HepG2 (cell line): ENCODE results near the gene GLI3. TPM values are rescaled to one million over a fixed set of nuclear protein-coding genes. Genes with fewer than 3 reads are reported as not detected.

Experiments
- ATAC-seq: fragments of 200-7000 bp; cut with Tn5 transposase; 3 replicates; pipeline ENCODE4 v1.9.1; 2020; ENCODE audit warnings: mild to moderate bottlenecking, moderate library complexity
- BruUV-seq: library from RNA; stranded (reverse); fragments of 400-500 nt; replicated peaks from 2 replicates; lab custom pipeline; 2021; lab: Mats Ljungman, UMichigan
- CTCF ChIA-PET: fragments of 300-600 bp; formaldehyde crosslinking; extraction: SDS; loops from one replicate; lab custom pipeline; 2021; ENCODE audit warnings: low total read pairs, inconsistent platforms, low intra/inter-chr PET ratio; lab: Yijun Ruan, JAX
- POLR2A ChIA-PET: fragments of 350-600 bp; sonication (Branson Sonifier 250); formaldehyde crosslinking; loops from one replicate; lab custom pipeline; 2020; ENCODE audit warnings: antibody characterized with exemption, inconsistent platforms; lab: Yijun Ruan, JAX
- DNase-seq: peaks from one replicate; pipeline ENCODE4 v3.0.0-alpha.2; 2015; ENCODE audit warnings: low spot score
- FAIRE-seq: peaks from 3 replicates; lab custom pipeline; 2011; peaks lifted over from hg19 to GRCh38; lab: Jason Lieb, UNC
- H2AFZ ChIP-seq: one replicate; pipeline ENCODE4 v1.6.1; 2011; ENCODE audit warnings: low read length, inconsistent platforms
- H3K27ac ChIP-seq: fragments of 300-600 bp; 3 replicates; pipeline ENCODE4 v1.8.0; 2011; ENCODE audit warnings: mixed run types, mild to moderate bottlenecking, mixed read lengths, low read length, inconsistent platforms; ENCODE audit not compliant: insufficient read depth; ENCODE audit errors: extremely low read length
- H3K27me3 ChIP-seq, 2 experiments: fragments of 200-600 bp in 1 of 2; 2 replicates in 1 of 2; 3 replicates in 1 of 2; pipeline versions ENCODE4 v1.6.0 to v1.8.0; 2011; ENCODE audit warnings: low read length in 2 of 2, mild to moderate bottlenecking in 2 of 2, moderate library complexity in 2 of 2, inconsistent platforms in 1 of 2; ENCODE audit not compliant: insufficient read depth in 2 of 2, control insufficient read depth in 1 of 2
- H3K36me3 ChIP-seq, 2 experiments: fragments of 200-600 bp in 1 of 2; replicated peaks in 1 of 2; 2 replicates in 1 of 2; 3 replicates in 1 of 2; pipeline versions ENCODE4 v1.5.1 to v1.8.0; 2011; ENCODE audit warnings: low read length in 2 of 2, inconsistent platforms in 1 of 2; ENCODE audit not compliant: insufficient read depth in 2 of 2, control insufficient read depth in 1 of 2
- H3K4me1 ChIP-seq: 2 replicates; pipeline ENCODE4 v1.5.1; 2012; ENCODE audit warnings: low read length, inconsistent platforms; ENCODE audit not compliant: insufficient read depth
- H3K4me2 ChIP-seq: 2 replicates; pipeline ENCODE4 v1.6.0; 2011; ENCODE audit warnings: low read depth, low read length, inconsistent platforms
- H3K4me3 ChIP-seq, 3 experiments: fragments of 200-600 bp in 1 of 3; sonication (generic), shearing (Covaris generic) in 1 of 3; replicated peaks in 1 of 3; 2 replicates each; pipeline ENCODE4 v1.5.1; 2011 to 2016; ENCODE audit warnings: low read length in 3 of 3, inconsistent platforms in 2 of 3, low read depth in 2 of 3, mild to moderate bottlenecking in 2 of 3, control low read depth in 1 of 3, mixed read lengths in 1 of 3; ENCODE audit not compliant: insufficient read depth in 1 of 3
- H3K79me2 ChIP-seq: one replicate; pipeline ENCODE4 v1.6.1; 2011; ENCODE audit warnings: low read length, inconsistent platforms; ENCODE audit not compliant: insufficient read depth
- H3K9ac ChIP-seq: 2 replicates; pipeline ENCODE4 v1.6.0; 2011; ENCODE audit warnings: mild to moderate bottlenecking, low read depth, low read length, inconsistent platforms; ENCODE audit not compliant: insufficient read depth
- H3K9me3 ChIP-seq: 2 replicates; pipeline ENCODE4 v1.5.1; 2012; ENCODE audit warnings: mild to moderate bottlenecking, low read length
- H4K20me1 ChIP-seq: 2 replicates; pipeline ENCODE4 v1.6.0; 2011; ENCODE audit warnings: inconsistent platforms, mild to moderate bottlenecking, low read length, moderate library complexity; ENCODE audit not compliant: insufficient read depth
- BORCS8-MEF2B ChIP-seq: sonication (generic); formaldehyde crosslinking; IDR thresholded peaks from 2 replicates; pipeline ENCODE4 v1.8.0; 2022; ENCODE audit warnings: mild to moderate bottlenecking, missing genetic modification reagents
- DNMT3B ChIP-seq: conservative IDR thresholded peaks from 2 replicates; pipeline ENCODE4 v1.6.1; 2016; ENCODE audit warnings: missing biosample characterization, control low read depth
- ELF3 ChIP-seq: IDR thresholded peaks from 2 replicates; pipeline ENCODE4 v1.6.1; 2016; ENCODE audit warnings: missing genetic modification reagents, missing compliant biosample characterization
- FOXO1 ChIP-seq: sonication (generic); formaldehyde crosslinking; IDR thresholded peaks from 2 replicates; pipeline ENCODE4 v1.4.0; 2020; ENCODE audit warnings: missing genetic modification reagents
- HES4 ChIP-seq: sonication (generic); formaldehyde crosslinking; IDR thresholded peaks from 2 replicates; pipeline ENCODE4 v1.9.0; 2021; ENCODE audit warnings: mild to moderate bottlenecking, missing genetic modification reagents, borderline replicate concordance
- KDM3A ChIP-seq: IDR thresholded peaks from 2 replicates; pipeline ENCODE4 v1.6.1; 2018; ENCODE audit warnings: low read depth, missing compliant biosample characterization
- NFKB2 ChIP-seq: sonication (generic); formaldehyde crosslinking; IDR thresholded peaks from 2 replicates; pipeline ENCODE4 v1.4.0; 2020; ENCODE audit warnings: missing genetic modification reagents, borderline replicate concordance
- REPIN1 ChIP-seq: sonication (generic); formaldehyde crosslinking; IDR thresholded peaks from 2 replicates; pipeline ENCODE4 v1.8.0; 2022; ENCODE audit warnings: missing genetic modification reagents, low read depth, mild to moderate bottlenecking, borderline replicate concordance
- SP2 ChIP-seq: sonication (generic); formaldehyde crosslinking; IDR thresholded peaks from 2 replicates; pipeline ENCODE4 v1.5.1; 2020; ENCODE audit warnings: mild to moderate bottlenecking, missing genetic modification reagents
- TFAP4 ChIP-seq: sonication (generic); IDR thresholded peaks from 2 replicates; pipeline ENCODE4 v1.6.1; 2016; ENCODE audit warnings: low read depth, borderline replicate concordance
- TSC22D2 ChIP-seq: sonication (generic); formaldehyde crosslinking; IDR thresholded peaks from 2 replicates; pipeline ENCODE4 v1.5.1; 2020; ENCODE audit warnings: missing genetic modification reagents, mild to moderate bottlenecking, borderline replicate concordance
- ZNF143 ChIP-seq: sonication (generic); formaldehyde crosslinking; IDR thresholded peaks from 2 replicates; pipeline ENCODE4 v1.4.0; 2020; ENCODE audit warnings: missing genetic modification reagents
- ZNF317 ChIP-seq: sonication (generic); formaldehyde crosslinking; IDR thresholded peaks from 2 replicates; pipeline ENCODE4 v1.5.0; 2020; ENCODE audit warnings: mild to moderate bottlenecking, missing genetic modification reagents
- ZNF441 ChIP-seq: sonication (generic); formaldehyde crosslinking; IDR thresholded peaks from 2 replicates; pipeline ENCODE4 v1.7.0; 2021; ENCODE audit warnings: missing genetic modification reagents, borderline replicate concordance
- ZNF792 ChIP-seq: IDR thresholded peaks from 2 replicates; pipeline ENCODE4 v1.6.1; 2016
- in situ Hi-C: cut with HindIII; loops from 2 replicates; pipeline ENCODE4 v1.10.0; 2017; ENCODE audit warnings: low pct_unique_long_range_greater_than_20kb; ENCODE audit not compliant: extremely low pct_ligation_motif_present
- intact Hi-C: fragments of 100-400 bp; cut with micrococcal nuclease; formaldehyde crosslinking; loops from one replicate; pipeline ENCODE4 v1.10.0; 2022; ENCODE audit not compliant: unreplicated experiment
- polyA plus RNA-seq, 8 experiments: library from polyadenylated mRNA; depleted of rRNA in 3 of 8; stranded (reverse) in 7 of 8; unstranded in 1 of 8; fragments of >200 nt; fragmentation: Illumina TruSeq in 4 of 8; extraction: Trizol in 4 of 8; gene quantifications; 2 replicates each; pipeline versions ENCODE4 v1.2.1 to v1.2.3, GENCODE V29; 2011 to 2016; ENCODE audit warnings: low read depth in 4 of 8, missing spikeins in 1 of 8, mixed read lengths in 1 of 8; ENCODE audit not compliant: insufficient read depth in 1 of 8
- total RNA-seq, 5 experiments: library from RNA; depleted of rRNA; stranded (reverse); fragments of >200 nt; fragmentation: Illumina TruSeq; extraction: Trizol; gene quantifications; 2 replicates each; pipeline ENCODE4 v1.2.3, GENCODE V29; 2016; ENCODE audit warnings: low read depth in 1 of 5
- TF ChIP-seq, protein P1 (sequence below): sonication (generic); formaldehyde crosslinking; IDR thresholded peaks from 2 replicates; pipeline ENCODE4 v1.4.0; 2020; ENCODE audit warnings: mild to moderate bottlenecking, missing genetic modification reagents

Gene GLI3
- total and polyA plus RNA-seq, 2 of the 13 experiments (the other 11 are each of a cell fraction or from before 2014, with no cell fraction given): not detected

- no TSS peak for BruUV-seq
- in situ Hi-C loops: no loop called here
These were observed 66.3 kb downstream of the GLI3 start for GRCh38 chr7:42170724-42171123.

More at GRCh38 chr7:42170724-42171123, 66.3 kb downstream of the GLI3 start:
- H2AFZ ChIP-seq: no peak overlapping the region
- FAIRE-seq (no peak), ATAC-seq (no peak), DNase-seq (no peak)
- no peak overlapping the region for H3K4me3 ChIP-seq
- H3K4me2 ChIP-seq: no peak overlapping the region
- H3K27ac ChIP-seq: no peak overlapping the region
- H4K20me1 ChIP-seq: no peaks in the 10 kb centered on the region
- H3K9ac ChIP-seq: no peak overlapping the region
- ChIA-PET POLR2A (no interaction called here), CTCF (no interaction called here)
- no peak for TF ChIP-seq BORCS8-MEF2B (CRISPR knock-in tag)
- TF ChIP-seq, protein P1, sequence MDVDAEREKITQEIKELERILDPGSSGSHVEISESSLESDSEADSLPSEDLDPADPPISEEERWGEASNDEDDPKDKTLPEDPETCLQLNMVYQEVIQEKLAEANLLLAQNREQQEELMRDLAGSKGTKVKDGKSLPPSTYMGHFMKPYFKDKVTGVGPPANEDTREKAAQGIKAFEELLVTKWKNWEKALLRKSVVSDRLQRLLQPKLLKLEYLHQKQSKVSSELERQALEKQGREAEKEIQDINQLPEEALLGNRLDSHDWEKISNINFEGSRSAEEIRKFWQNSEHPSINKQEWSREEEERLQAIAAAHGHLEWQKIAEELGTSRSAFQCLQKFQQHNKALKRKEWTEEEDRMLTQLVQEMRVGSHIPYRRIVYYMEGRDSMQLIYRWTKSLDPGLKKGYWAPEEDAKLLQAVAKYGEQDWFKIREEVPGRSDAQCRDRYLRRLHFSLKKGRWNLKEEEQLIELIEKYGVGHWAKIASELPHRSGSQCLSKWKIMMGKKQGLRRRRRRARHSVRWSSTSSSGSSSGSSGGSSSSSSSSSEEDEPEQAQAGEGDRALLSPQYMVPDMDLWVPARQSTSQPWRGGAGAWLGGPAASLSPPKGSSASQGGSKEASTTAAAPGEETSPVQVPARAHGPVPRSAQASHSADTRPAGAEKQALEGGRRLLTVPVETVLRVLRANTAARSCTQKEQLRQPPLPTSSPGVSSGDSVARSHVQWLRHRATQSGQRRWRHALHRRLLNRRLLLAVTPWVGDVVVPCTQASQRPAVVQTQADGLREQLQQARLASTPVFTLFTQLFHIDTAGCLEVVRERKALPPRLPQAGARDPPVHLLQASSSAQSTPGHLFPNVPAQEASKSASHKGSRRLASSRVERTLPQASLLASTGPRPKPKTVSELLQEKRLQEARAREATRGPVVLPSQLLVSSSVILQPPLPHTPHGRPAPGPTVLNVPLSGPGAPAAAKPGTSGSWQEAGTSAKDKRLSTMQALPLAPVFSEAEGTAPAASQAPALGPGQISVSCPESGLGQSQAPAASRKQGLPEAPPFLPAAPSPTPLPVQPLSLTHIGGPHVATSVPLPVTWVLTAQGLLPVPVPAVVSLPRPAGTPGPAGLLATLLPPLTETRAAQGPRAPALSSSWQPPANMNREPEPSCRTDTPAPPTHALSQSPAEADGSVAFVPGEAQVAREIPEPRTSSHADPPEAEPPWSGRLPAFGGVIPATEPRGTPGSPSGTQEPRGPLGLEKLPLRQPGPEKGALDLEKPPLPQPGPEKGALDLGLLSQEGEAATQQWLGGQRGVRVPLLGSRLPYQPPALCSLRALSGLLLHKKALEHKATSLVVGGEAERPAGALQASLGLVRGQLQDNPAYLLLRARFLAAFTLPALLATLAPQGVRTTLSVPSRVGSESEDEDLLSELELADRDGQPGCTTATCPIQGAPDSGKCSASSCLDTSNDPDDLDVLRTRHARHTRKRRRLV (CRISPR knock-in tag): no peak
- no peak for TF ChIP-seq ZNF317 (CRISPR knock-in tag)
- no peak for TF ChIP-seq SP2 (CRISPR knock-in tag)
- no peak for TF ChIP-seq DNMT3B (CRISPR knock-in tag)
- no peak for TF ChIP-seq TSC22D2
- TF ChIP-seq ZNF143 (CRISPR knock-in tag): no peak
- no peak for TF ChIP-seq HES4 (CRISPR knock-in tag)
- no peak for TF ChIP-seq TFAP4
- no peak for TF ChIP-seq ZNF441 (CRISPR knock-in tag)
- TF ChIP-seq ELF3 (CRISPR knock-in tag): no peak
- TF ChIP-seq ZNF792: no peak
- no peak for TF ChIP-seq KDM3A (CRISPR knock-in tag)
- TF ChIP-seq FOXO1: no peak
- no peak for TF ChIP-seq REPIN1 (CRISPR knock-in tag)
- no peak for TF ChIP-seq NFKB2
- H3K36me3 ChIP-seq: no peaks in the 10 kb centered on the region
- no peaks in the 10 kb centered on the region for H3K79me2 ChIP-seq
- no peaks in the 10 kb centered on the region for H3K4me1 ChIP-seq
- H3K9me3 ChIP-seq: no peaks in the 10 kb centered on the region
- peaks cover 0 to 4% of the 10 kb centered on the region in 2 experiments; a peak in 1 of 5 replicates for H3K27me3 ChIP-seq
- intact Hi-C loops: no loop called here
